HepG2 (cell line): ENCODE data around the gene MFNG. TPM values are rescaled to one million over a fixed set of nuclear protein-coding genes. Genes with fewer than 3 reads are reported as not detected.
A peak's percentile ranks its signal among the peaks of the same experiment; 100 is the strongest.

ENCODE experiments used
- AHDC1 ChIP-seq: sonication (generic); formaldehyde crosslinking; IDR thresholded peaks from 2 replicates; pipeline ENCODE4 v1.5.1; 2020; ENCODE audit warnings: mild to moderate bottlenecking, missing genetic modification reagents, borderline replicate concordance
- ATRX ChIP-seq: sonication (generic); formaldehyde crosslinking; IDR thresholded peaks from 2 replicates; pipeline ENCODE4 v1.4.0; 2020; ENCODE audit warnings: missing genetic modification reagents, borderline replicate concordance
- CREM ChIP-seq, 2 experiments: sonication (generic) in 1 of 2; formaldehyde crosslinking in 1 of 2; IDR thresholded peaks; 2 replicates each; pipeline versions ENCODE4 v1.4.0 to v1.6.1; 2016 to 2020; ENCODE audit warnings: antibody characterized with exemption in 1 of 2, mild to moderate bottlenecking in 1 of 2, missing genetic modification reagents in 1 of 2
- DDIT3 ChIP-seq: sonication (generic); formaldehyde crosslinking; IDR thresholded peaks from 2 replicates; pipeline ENCODE4 v1.4.0; 2020; ENCODE audit warnings: mild to moderate bottlenecking, missing genetic modification reagents
- FOXA3 ChIP-seq: IDR thresholded peaks from 2 replicates; pipeline ENCODE4 v1.6.1; 2016; ENCODE audit warnings: missing genetic modification reagents, missing compliant biosample characterization
- FOXK2 ChIP-seq: fragments of 450-650 bp; IDR thresholded peaks from 2 replicates; pipeline ENCODE4 v1.6.1; 2016
- HOXA9 ChIP-seq: sonication (generic); formaldehyde crosslinking; IDR thresholded peaks from 2 replicates; pipeline ENCODE4 v1.8.1; 2022; ENCODE audit warnings: missing genetic modification reagents, mild to moderate bottlenecking, moderate library complexity, borderline replicate concordance
- JDP2 ChIP-seq: sonication (generic); formaldehyde crosslinking; IDR thresholded peaks from 2 replicates; pipeline ENCODE4 v1.8.1; 2022; ENCODE audit warnings: missing genetic modification reagents, borderline replicate concordance
- KMT2A ChIP-seq: sonication (generic); formaldehyde crosslinking; IDR thresholded peaks from 2 replicates; pipeline ENCODE4 v1.4.0; 2020; ENCODE audit warnings: missing genetic modification reagents
- PLRG1 ChIP-seq: fragments of 450-650 bp; conservative IDR thresholded peaks from 2 replicates; pipeline ENCODE4 v1.6.1; 2016
- POLR2AphosphoS2 ChIP-seq: IDR thresholded peaks from 2 replicates; pipeline ENCODE4 v1.6.1; 2011; ENCODE audit warnings: low read depth, low read length, improper control_type of control experiment
- PTBP1 ChIP-seq: fragments of 200-400 bp; formaldehyde crosslinking; IDR thresholded peaks from 2 replicates; pipeline ENCODE4 v1.6.1; 2018; ENCODE audit warnings: low read length, low read depth; ENCODE audit not compliant: poor library complexity, severe bottlenecking
- RFX3 ChIP-seq: IDR thresholded peaks from 2 replicates; pipeline ENCODE4 v1.6.1; 2016; ENCODE audit warnings: missing biosample characterization, missing genetic modification reagents
- TOPORS ChIP-seq: sonication (generic); formaldehyde crosslinking; IDR thresholded peaks from 2 replicates; pipeline ENCODE4 v1.8.0; 2023; ENCODE audit warnings: mild to moderate bottlenecking, missing genetic modification reagents
- ZMYM4 ChIP-seq: sonication (generic); formaldehyde crosslinking; IDR thresholded peaks from 2 replicates; pipeline ENCODE4 v1.8.1; 2023; ENCODE audit warnings: mild to moderate bottlenecking, missing genetic modification reagents
- ZNF20 ChIP-seq: sonication (generic); formaldehyde crosslinking; IDR thresholded peaks from 2 replicates; pipeline ENCODE4 v1.4.0; 2020; ENCODE audit warnings: mild to moderate bottlenecking, moderate library complexity, missing genetic modification reagents
- ZNF451 ChIP-seq: sonication (generic); formaldehyde crosslinking; IDR thresholded peaks from 2 replicates; pipeline ENCODE4 v1.5.0; 2020; ENCODE audit warnings: mild to moderate bottlenecking, missing genetic modification reagents
- ZNF512B ChIP-seq: sonication (generic); formaldehyde crosslinking; IDR thresholded peaks from 2 replicates; pipeline ENCODE4 v1.5.1; 2020; ENCODE audit warnings: missing genetic modification reagents, mild to moderate bottlenecking, borderline replicate concordance
- ZNF589 ChIP-seq: sonication (generic); formaldehyde crosslinking; conservative IDR thresholded peaks from 2 replicates; pipeline ENCODE4 v1.8.0; 2022; ENCODE audit warnings: mild to moderate bottlenecking, moderate library complexity, missing genetic modification reagents
- ZNF788 ChIP-seq: sonication (generic); formaldehyde crosslinking; IDR thresholded peaks from 2 replicates; pipeline ENCODE4 v1.5.0; 2020; ENCODE audit warnings: mild to moderate bottlenecking, missing genetic modification reagents, borderline replicate concordance
- polyA plus RNA-seq, 8 experiments: library from polyadenylated mRNA; depleted of rRNA in 3 of 8; stranded (reverse) in 7 of 8; unstranded in 1 of 8; fragments of >200 nt; fragmentation: Illumina TruSeq in 4 of 8; extraction: Trizol in 4 of 8; gene quantifications; 2 replicates each; pipeline versions ENCODE4 v1.2.1 to v1.2.3, GENCODE V29; 2011 to 2016; ENCODE audit warnings: low read depth in 4 of 8, missing spikeins in 1 of 8, mixed read lengths in 1 of 8; ENCODE audit not compliant: insufficient read depth in 1 of 8
- total RNA-seq, 5 experiments: library from RNA; depleted of rRNA; stranded (reverse); fragments of >200 nt; fragmentation: Illumina TruSeq; extraction: Trizol; gene quantifications; 2 replicates each; pipeline ENCODE4 v1.2.3, GENCODE V29; 2016; ENCODE audit warnings: low read depth in 1 of 5

MFNG gene
- total and polyA plus RNA-seq, 2 of the 13 experiments (the other 11 are each of a cell fraction or from before 2014, with no cell fraction given) = 1.0 to 11.7 TPM

GRCh38 chr22:37501610-37502341, 15.6 kb upstream of the MFNG start (continued):
- TF ChIP-seq DDIT3 (CRISPR knock-in tag) (no peak), KMT2A (CRISPR knock-in tag) (peak; percentile 63; the same call in 1 of the 2 replicates), TOPORS (CRISPR knock-in tag) (no peak; the same call in 1 of the 2 replicates), ATRX (CRISPR knock-in tag) (no peak), POLR2AphosphoS2 (0 out of 2 replicates have a peak, but pooled peaks have one; percentile 21), ZMYM4 (CRISPR knock-in tag) (peak; percentile 71; the same call in 1 of the 2 replicates), ZNF788 (CRISPR knock-in tag) (peak; percentile 98), CREM (IDR thresholded peaks at IDR 0.05) (peak; percentile 84), CREM (CRISPR knock-in tag; IDR thresholded peaks at IDR 0.05) (no peak), ZNF589 (CRISPR knock-in tag) (peak; percentile 98), RFX3 (CRISPR knock-in tag) (0 out of 2 replicates have a peak, but pooled peaks have one; percentile 22), ZNF20 (no peak), HOXA9 (peak; percentile 93), ZNF451 (CRISPR knock-in tag) (peak; percentile 97), AHDC1 (peak; percentile 91), PTBP1 (no peak), PLRG1 (no peak), ZNF512B (CRISPR knock-in tag) (no peak), FOXK2 (peak; percentile 77), FOXA3 (CRISPR knock-in tag) (peak; percentile 96), JDP2 (peak; percentile 87; the same call in 1 of the 2 replicates)
